ENCODE data around the gene RUNX1.

DNA sequence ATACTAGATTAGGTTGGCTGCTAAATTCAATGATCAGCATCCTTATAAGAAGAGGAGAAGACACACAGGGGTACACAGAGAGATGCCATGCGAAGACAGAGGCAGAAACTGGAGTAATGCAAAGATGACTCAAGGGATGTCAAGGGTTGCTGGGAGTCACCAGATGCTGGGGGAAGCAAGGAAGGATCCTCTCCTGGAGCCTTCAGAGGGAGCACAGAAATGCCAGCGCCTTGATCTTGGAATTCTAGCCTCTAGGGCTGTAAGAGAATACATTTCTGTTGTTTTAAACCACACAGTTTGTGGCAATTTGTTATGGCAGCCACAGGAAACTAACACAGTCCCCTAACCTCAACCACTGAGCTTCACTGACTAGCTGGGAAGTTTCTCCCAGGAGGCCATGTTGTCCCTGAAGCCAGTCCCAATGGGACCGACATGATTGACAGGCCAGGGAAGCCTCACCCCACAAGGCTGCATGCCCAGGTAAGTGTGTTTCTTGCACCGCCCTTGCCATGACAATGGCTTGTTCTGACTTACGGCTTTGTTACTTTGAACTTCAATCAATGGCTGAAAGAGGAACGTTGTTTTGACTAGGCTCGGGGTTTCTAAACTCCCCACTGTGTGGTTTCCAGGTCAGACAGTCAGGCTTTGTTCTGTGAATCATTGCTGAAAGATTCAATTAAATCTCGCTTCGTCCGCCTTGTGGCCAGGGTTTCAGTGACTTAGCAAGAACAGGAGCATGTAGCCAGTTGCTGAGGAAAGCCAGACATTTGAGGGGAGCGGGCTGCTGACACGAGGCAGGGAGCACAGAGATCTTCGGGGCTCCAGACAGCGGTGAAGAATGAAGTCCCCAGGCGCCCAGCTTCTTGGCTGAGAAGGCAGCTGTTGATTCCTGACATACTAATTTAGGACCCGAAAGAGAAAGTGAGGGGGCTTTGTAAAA lies 62.3 kb downstream of the RUNX1 start:
- TF ChIP-seq CTCF (IDR thresholded peaks at IDR 0.05 in 8 of 11, conservative IDR thresholded peaks at IDR 0.05 in 3 of 11) (no peak), POLR2AphosphoS5 (IDR thresholded peaks at IDR 0.05) (no peak)

All from spleen (tissue), 7 donors.